EH (cell line): Measurements from ENCODE around the gene CACNA2D3.

Experiments
- DNase-seq: peaks from one replicate; pipeline ENCODE4 v3.0.0-alpha.2; 2015; ENCODE audit warnings: low read depth

The CACNA2D3 gene

DNA sequence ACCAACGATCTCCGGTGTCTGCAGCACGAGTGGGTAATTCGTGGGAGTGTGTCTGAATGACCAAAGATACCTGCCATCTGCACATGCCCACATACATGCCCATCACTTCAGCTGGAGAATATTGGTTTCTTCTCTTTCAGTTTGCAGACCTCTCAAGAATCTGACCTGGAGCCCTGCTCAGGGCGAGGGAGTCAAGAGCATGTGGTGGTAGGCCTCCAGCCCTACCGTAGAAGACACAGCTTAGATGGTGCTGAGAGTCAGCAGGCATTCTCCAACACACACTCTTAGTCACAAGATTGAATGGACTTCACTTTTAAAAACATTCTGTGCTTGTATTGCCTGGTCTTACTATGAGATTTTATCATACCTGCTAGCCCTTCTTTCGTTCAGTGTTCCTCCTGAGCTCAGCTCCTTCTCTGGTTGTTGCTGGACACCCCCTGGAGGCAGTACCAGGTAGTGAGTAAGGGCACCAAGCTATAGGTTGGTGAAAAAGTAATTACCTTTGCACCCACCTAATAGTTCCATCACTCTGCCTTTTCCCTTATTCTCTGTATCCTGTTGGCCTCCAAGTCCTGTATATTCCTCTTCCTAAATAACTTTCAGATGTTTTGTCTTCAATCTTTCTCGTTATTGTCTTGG is 252.0 kb downstream of the CACNA2D3 start:
- DNase-seq = peak; percentile 2

- DNase-seq = no peak
Observed at GRCh38 chr3:54376142-54376807, 253.9 kb downstream of the CACNA2D3 start.

- DNase-seq = no peak
Observed at GRCh38 chr3:54376939-54377578, 254.7 kb downstream of the CACNA2D3 start.

DNA sequence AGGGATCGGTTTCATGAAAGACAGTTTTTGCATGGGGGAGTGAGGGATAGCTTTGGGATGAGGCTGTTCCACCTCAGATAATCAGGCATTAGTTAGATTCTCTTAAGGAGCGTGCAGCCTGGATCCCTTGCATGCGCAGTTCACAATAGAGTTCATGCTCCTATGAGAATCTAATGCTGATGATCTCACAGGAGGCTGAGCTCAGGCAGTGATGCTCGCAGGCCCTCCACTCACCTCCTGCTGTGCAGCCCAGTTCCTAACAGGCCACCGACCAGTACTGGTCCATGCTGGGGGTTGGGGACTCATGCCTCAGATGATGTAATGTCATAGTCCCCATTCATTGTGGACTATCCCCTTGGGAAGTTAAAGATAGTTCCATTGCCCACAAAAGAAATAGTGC is 255.8 kb downstream of the CACNA2D3 start:
- no peak for DNase-seq

DNA sequence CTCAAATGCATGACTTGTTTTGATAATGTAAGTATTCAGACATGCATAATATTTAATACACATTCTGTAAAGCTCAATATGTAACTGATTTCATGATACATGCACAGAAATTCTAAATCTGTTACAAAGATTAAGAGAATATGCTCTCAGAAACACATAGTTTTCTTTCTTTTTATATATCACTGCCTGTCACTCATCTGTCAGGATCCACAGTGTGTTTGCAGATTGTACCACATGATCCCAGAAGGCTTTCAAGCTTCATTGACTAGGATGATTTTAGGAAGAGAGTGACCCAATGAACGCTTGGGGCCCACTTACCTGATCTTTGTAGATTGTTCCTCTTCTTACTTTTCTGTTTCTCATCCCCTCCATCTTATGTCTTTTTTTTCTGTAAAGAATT is 261.9 kb downstream of the CACNA2D3 start:
- no peak for DNase-seq

GRCh38 chr3:54390582-54390981 is 268.2 kb downstream of the CACNA2D3 start:
- no peak for DNase-seq

DNA sequence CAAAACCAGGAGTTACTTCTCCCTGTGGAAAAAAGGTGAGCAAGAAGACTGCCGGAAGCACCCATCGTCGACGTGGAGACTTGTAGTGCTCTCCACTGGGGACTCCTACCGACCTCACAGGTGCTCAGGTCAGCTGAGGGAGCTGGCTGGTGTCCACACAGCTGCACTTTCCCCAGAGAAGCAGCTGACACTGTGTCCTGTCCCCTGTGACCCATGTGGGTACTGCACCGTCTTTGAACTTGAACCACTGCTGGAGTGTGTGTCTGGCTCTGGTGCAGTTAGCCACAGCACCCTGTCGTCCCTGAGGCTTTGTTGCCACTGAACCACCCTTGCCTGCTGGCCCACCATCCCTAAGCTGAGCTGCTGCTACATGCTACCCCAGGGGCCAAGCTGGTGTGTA is 270.8 kb downstream of the CACNA2D3 start:
- no peak for DNase-seq

GRCh38 chr3:54408328-54408727 is 286.0 kb downstream of the CACNA2D3 start:
- DNase-seq = no peak

GRCh38 chr3:54421943-54422342 is 299.6 kb downstream of the CACNA2D3 start:
- DNase-seq = no peak

GRCh38 chr3:54424292-54424691 is 301.9 kb downstream of the CACNA2D3 start:
- DNase-seq = no peak

DNA sequence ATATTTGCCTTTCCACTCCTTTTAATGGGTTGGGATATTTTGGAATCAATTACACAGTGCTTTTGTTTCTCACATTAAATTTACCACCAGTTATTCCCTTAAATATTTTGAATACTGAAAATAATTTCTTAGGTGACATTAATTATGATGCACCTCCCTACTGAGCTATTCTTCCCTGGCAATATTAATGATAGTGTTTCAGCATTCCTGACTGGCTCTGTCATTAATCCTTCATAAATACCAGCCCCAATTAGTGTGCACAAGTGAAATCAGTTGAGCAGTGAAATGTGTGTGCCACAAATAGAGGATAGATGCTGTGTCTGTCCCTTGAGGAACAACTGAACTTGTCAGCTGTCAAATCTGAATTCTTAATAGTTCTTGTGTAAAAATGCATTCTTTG is 304.0 kb downstream of the CACNA2D3 start:
- peak; percentile 44 for DNase-seq

DNA sequence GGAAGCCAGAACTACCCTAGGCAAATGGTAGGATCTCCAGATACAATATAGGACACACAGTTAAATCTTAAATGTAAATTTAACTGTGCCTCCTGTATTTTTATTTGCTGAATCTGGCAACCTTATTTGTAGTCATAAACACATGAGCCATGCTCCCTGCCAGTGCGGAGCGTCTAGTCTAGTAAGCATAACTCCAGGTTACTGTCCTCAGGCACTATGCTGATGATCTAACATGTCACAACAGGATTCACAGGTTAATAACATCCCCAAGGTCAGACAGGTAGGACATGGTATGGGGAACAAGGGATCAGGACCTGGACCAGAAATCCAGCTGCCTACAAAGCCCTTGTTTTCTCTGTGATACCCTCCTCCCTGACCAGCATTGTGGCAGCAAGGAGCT is 305.1 kb downstream of the CACNA2D3 start:
- peak; percentile 2 for DNase-seq

- peak; percentile 78 for DNase-seq
Observed at GRCh38 chr3:54427941-54428871, 305.9 kb downstream of the CACNA2D3 start.

- DNase-seq = no peak
Observed at GRCh38 chr3:54432975-54433374, 310.6 kb downstream of the CACNA2D3 start.

DNA sequence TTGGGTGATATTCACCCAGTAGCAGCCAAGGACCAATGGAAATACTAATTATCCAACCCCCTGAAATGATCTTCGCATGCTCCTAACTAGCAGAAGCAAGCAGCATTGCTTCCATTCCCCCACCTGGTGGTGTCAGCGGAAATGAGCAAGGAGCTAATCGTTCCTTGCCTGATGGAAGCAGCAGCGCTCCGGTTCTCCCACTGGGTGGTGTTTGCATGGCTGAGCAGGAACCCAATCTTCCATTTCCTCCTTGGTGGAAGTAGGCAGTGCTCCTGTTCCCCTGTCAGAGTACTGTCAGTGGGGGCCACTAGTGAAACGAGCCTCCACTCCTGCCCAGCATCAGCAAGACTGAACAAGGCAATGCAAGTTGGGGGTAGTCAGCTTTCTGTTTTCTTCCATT is 311.5 kb downstream of the CACNA2D3 start:
- no peak for DNase-seq

GRCh38 chr3:54434756-54435155 is 312.4 kb downstream of the CACNA2D3 start:
- no peak for DNase-seq

DNA sequence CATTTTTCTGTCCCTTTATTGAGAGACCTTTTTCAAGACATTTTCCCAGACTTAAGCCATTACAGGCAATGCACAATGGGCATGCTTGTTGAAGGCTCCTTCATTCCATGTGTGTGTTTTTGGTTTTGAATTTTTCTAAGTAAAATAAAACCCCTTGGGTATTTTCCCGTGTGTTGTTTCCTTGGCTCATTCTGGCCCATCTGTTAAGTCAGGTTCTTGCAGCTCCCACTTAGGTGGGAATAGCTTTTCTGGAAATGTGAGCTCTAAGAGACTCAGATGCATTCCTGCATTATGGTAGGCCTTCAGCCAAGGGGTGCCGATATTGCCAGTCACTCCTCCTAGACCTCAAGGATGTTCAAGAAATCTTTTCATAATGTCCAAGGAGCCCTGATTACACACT is 314.9 kb downstream of the CACNA2D3 start:
- no peak for DNase-seq

DNA sequence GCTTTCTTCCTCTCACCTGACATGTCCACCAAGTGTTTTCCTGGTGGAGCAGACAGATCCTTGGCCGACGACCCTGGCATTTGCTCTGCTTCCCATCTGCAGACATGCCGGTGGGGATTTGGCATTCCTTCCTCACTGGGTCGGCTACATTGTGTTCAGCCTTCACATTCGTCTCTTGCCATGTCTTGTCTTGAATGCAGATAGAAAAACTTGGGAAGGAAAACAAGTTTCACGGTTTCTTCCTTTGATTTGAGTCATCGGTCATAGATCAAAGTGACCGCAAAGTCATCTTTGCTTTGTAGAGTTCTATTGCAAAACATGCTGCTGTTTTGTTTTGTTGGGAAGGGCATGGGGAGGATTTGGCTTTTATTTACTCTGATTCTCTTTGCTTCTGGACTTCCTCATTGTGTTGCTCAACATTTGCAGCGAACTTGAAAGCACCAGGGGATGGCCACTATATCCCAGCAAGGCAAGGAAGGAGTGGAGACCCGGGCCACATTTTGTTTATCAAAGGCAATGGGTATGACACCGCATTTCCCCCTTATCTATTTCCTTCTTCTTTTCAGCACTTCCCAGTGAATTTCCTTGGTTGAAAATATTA is 321.3 kb downstream of the CACNA2D3 start:
- no peak for DNase-seq

GRCh38 chr3:54445630-54446029 is 323.3 kb downstream of the CACNA2D3 start:
- no peak for DNase-seq

GRCh38 chr3:54447427-54447826 is 325.1 kb downstream of the CACNA2D3 start:
- DNase-seq = no peak

DNA sequence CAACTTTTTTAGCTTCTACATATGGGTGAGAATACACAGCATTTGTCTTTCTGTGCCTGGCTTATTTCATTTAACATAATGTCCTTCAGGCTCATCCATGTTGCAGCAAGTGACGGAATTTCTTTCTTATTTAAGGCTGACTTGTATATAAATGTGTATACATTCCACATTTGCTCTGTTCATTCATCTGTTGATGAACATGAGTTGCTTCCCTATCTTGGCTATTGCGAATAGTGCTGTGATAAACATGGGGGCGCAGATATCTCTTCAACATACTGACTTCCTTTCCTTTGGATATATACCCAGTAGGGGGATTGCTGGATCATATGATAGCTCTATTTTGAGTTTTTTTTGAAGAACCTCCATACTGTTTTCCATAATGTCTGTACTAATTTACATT is 332.5 kb downstream of the CACNA2D3 start:
- no peak for DNase-seq

GRCh38 chr3:54458357-54458756 is 336.0 kb downstream of the CACNA2D3 start:
- DNase-seq = no peak
